Lower leg skin (tissue), 4 donors: ENCODE results near the gene EFCAB10. TPM values are rescaled to one million over a fixed set of nuclear protein-coding genes. Genes with fewer than 3 reads are reported as not detected.

Experiments used
- DNase-seq, 2 donors: peaks; one replicate each; pipeline ENCODE4 v3.0.0-alpha.2; 2019; ENCODE audit warnings: low spot score in 2 of 2
- H3K4me3 ChIP-seq: fragments of 200-600 bp; sonication (generic); 2 replicates; pipeline ENCODE4 v1.5.1; 2017; ENCODE audit warnings: mild to moderate bottlenecking, low read depth; ENCODE audit not compliant: poor library complexity, severe bottlenecking
- POLR2A ChIP-seq, 2 donors: fragments of 450-650 bp; IDR thresholded peaks; one replicate each; pipeline ENCODE4 v1.6.1; 2016 to 2017; ENCODE audit warnings: antibody characterized with exemption in 2 of 2, mild to moderate bottlenecking in 1 of 2, moderate library complexity in 1 of 2
- WGBS, 2 donors: methylation state at CpG; one replicate each; pipeline ENCODE4 v1.1.5; 2018; 5-methylcytosine and 5-hydroxymethylcytosine counted together
- intact Hi-C: fragments of 100-400 bp; cut with DNase I; formaldehyde crosslinking; loops from one replicate; pipeline ENCODE4 v1.15.0; 2023; ENCODE audit warnings: low total_unique reads
- total RNA-seq, 4 donors: library from RNA; depleted of rRNA; stranded (reverse); fragments of >200 nt; gene quantifications; one replicate each; pipeline ENCODE4 v1.1.0, GENCODE V29; 2016
- TF ChIP-seq, protein P1 (sequence below), 3 donors: fragments of 450-650 bp; IDR thresholded peaks; one replicate each; pipeline ENCODE4 v1.5.1; 2016; ENCODE audit warnings: antibody characterized with exemption in 3 of 3, mild to moderate bottlenecking in 3 of 3, moderate library complexity in 2 of 3

Gene EFCAB10
- total RNA-seq, 4 donors from 2014 or later: not detected

DNA sequence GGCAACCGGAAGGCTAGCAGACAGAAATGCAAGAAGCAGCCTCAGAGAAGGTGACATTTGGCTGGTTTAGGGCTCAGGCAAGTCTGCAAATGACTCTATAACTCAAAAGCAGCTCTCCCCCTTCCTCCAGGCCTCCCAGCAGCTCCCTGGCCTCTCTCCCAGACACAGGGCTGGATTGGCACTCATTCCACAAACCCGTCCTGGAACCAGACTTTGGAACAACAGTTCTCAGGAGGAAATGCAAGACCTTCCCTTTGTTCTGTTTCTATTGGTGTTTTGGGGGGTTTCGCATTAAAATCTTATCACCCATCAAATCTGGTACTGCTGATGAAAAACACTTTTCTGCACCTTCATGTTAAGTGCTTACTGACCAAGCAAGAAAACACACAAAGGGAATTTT is 40.3 kb upstream of the EFCAB10 start:
- WGBS, 2 donors: 55 to 68% methylated on average over 3 of the region's 3 CpGs
- intact Hi-C loops: no loop called here
- DNase-seq: no peak
- H3K4me3 ChIP-seq: no peak overlapping the region
- no peak for TF ChIP-seq POLR2A (IDR thresholded peaks at IDR 0.05)
- TF ChIP-seq, protein P1, sequence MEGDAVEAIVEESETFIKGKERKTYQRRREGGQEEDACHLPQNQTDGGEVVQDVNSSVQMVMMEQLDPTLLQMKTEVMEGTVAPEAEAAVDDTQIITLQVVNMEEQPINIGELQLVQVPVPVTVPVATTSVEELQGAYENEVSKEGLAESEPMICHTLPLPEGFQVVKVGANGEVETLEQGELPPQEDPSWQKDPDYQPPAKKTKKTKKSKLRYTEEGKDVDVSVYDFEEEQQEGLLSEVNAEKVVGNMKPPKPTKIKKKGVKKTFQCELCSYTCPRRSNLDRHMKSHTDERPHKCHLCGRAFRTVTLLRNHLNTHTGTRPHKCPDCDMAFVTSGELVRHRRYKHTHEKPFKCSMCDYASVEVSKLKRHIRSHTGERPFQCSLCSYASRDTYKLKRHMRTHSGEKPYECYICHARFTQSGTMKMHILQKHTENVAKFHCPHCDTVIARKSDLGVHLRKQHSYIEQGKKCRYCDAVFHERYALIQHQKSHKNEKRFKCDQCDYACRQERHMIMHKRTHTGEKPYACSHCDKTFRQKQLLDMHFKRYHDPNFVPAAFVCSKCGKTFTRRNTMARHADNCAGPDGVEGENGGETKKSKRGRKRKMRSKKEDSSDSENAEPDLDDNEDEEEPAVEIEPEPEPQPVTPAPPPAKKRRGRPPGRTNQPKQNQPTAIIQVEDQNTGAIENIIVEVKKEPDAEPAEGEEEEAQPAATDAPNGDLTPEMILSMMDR (IDR thresholded peaks at IDR 0.05): no peak

DNA sequence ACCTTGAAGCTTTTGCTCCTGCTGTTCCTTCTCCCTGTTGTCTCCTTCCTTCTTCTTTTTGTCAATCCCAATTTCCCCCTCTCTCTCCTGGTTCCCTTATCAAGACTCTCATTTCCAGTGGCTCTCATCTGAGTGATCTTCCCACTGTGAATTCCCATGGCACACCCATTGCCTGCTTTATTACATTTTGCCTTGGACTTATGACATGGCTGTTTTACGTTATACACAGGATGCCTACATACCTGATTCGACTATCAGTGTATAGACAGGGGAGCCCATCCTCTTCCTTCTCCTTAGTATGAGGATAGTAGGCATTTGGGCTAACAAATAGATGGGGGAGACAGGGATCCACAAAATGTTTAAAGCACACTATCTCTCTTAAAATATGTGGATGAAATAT is 39.9 kb upstream of the EFCAB10 start:
- intact Hi-C loops: no loop called here
- DNase-seq: no peak
- H3K4me3 ChIP-seq: no peak overlapping the region
- 27 to 37% methylated on average over 2 of the region's 2 CpGs for WGBS, 2 donors
- TF ChIP-seq, protein P1 (IDR thresholded peaks at IDR 0.05): no peak
- TF ChIP-seq POLR2A (IDR thresholded peaks at IDR 0.05): no peak

DNA sequence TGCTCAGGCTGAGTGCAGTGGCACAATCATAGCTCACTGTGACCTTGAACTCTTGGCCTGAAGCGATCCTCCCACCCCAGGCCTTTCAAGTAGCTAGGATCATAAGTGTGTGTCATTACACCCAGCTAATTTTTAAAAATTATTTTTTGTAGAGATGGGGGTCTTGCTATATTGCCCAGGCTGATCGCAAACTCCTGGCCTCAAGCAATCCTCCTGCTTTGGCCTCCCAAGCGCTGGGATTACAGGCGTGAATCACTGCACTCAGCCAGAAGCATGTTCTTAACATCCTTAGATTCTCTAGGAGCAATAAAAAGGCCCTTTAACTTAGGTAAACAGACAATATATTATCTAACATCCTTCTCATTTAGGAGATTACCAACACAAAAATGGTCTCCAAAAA is 38.3 kb upstream of the EFCAB10 start:
- 96 to 100% methylated on average over 4 of the region's 4 CpGs for WGBS, 2 donors
- no peak overlapping the region for H3K4me3 ChIP-seq
- no peak for DNase-seq
- intact Hi-C loops: no loop called here
- TF ChIP-seq, protein P1 (IDR thresholded peaks at IDR 0.05): no peak
- no peak for TF ChIP-seq POLR2A (IDR thresholded peaks at IDR 0.05)

DNA sequence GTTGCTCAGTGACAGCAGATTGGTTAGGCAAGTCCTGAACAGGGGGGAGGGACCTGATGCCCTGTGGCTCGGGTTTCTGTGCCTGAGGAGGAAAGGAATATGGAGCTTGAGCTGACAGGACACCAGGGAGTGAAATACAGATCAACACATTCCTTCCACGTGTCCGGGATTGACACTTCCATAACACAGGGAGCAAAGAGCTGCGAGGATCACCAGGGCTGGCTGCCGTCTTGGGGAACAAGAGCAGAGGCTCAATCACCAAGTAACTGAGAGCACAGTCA is 36.7 kb upstream of the EFCAB10 start:
- TF ChIP-seq, protein P1 (IDR thresholded peaks at IDR 0.05): no peak
- TF ChIP-seq POLR2A (IDR thresholded peaks at IDR 0.05): no peak
- intact Hi-C loops: no loop called here
- DNase-seq: no peak
- H3K4me3 ChIP-seq: no peak overlapping the region
- whole genome bisulfite sequencing, 2 donors: 86 to 87% methylated on average over 5 of the region's 5 CpGs

DNA sequence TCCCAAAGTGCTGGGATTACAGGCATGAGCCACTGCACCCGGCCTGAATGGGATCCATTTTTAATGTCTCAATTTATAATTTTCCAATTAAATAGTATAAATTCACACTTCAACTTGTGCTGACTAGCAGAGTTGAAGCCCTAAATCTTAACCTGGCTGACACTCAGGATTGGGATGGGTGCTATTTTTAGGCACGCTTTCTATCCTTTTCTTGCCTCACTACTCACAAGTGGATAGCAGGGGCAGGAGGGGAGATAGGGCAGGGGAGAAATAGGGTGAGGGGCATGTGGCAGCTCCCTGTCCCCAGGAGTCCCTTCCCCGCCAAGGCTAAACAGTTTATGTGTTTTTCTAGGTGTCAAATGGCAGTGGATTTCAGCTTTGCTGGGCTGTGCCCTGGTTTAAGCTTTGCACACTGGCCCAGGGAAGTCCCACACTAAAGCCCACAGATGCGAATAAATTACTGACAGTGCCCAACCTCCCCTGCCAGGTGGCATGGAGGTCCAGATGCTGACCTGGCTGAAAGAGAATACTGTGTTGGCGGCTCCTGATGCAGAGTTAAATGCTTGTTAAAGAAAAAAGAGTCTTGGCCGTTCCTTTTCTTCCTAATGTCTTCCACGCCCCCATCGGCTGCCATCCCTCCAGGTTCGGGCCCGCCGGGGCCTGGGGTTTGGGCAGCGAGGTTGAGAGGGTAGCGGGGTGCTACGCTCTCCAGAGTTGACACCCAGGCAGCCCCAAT is 36.2 kb upstream of the EFCAB10 start:
- TF ChIP-seq, protein P1 (IDR thresholded peaks at IDR 0.05): no peak
- TF ChIP-seq POLR2A (IDR thresholded peaks at IDR 0.05): no peak
- 95 to 97% methylated on average over 14 of the region's 14 CpGs for WGBS, 2 donors
- no peak for DNase-seq
- intact Hi-C loops: no loop called here
- no peak overlapping the region for H3K4me3 ChIP-seq

DNA sequence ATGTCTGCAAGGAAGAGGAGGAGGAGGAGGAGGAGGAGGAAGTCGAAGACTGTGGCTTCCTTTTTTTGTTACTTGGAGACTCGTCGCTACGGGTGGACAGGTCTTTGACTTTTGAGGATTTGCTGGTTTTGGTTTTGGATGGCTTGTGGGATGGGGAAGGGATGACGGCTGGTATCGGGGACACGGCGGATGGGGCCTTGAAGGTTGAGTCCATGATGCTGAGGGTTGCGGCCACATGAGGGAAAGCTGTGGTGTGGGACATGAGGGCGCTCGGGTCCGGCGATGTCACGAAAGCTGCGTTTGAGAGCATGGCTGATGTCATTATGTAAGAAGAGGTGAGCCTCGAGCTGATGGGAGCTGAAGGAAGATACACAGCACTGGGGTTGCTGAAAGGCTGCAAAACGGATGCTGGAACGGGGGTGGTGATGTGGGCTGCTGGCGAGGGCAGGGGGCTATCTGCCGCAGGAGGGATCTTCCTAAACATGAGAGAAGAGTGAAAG is 33.1 kb upstream of the EFCAB10 start:
- WGBS, 2 donors: 89 to 93% methylated on average over 20 of the region's 20 CpGs

More for the DNA sequence above, 33.1 kb upstream of the EFCAB10 start:
- TF ChIP-seq, protein P1 (IDR thresholded peaks at IDR 0.05): no peak
- no peak for TF ChIP-seq POLR2A (IDR thresholded peaks at IDR 0.05)
- no peak for DNase-seq
- intact Hi-C loops: no loop called here
- H3K4me3 ChIP-seq: no peak overlapping the region
